HFFc6 (cell line): ENCODE measurements around the gene BACH2. TPM values are rescaled to one million over a fixed set of nuclear protein-coding genes. Genes with fewer than 3 reads are reported as not detected.

Experiments
- DNase-seq: peaks from one replicate; pipeline ENCODE4 v3.0.0-alpha.2; 2018
- H3K27ac Mint-ChIP-seq: 2 replicates; pipeline ENCODE4 v1.8.0; 2020; ENCODE audit warnings: mild to moderate bottlenecking, mixed read lengths
- H3K27me3 Mint-ChIP-seq: 2 replicates; pipeline ENCODE4 v1.8.0; 2021; ENCODE audit warnings: mild to moderate bottlenecking, moderate library complexity, mixed read lengths; ENCODE audit not compliant: insufficient read depth
- H3K36me3 Mint-ChIP-seq: 2 replicates; pipeline ENCODE4 v1.8.0; 2021; ENCODE audit warnings: low read depth, mixed read lengths
- H3K4me1 Mint-ChIP-seq: 2 replicates; pipeline ENCODE4 v1.8.0; 2020; ENCODE audit warnings: low read depth, mixed read lengths
- H3K4me3 Mint-ChIP-seq: 2 replicates; pipeline ENCODE4 v1.8.0; 2020; ENCODE audit warnings: mild to moderate bottlenecking, moderate library complexity, mixed read lengths
- H3K9me3 Mint-ChIP-seq: 2 replicates; pipeline ENCODE4 v1.8.0; 2020; ENCODE audit warnings: mild to moderate bottlenecking, mixed read lengths
- CTCF ChIP-seq: fragments of 200-600 bp; sonication (generic); IDR thresholded peaks from 2 replicates; pipeline ENCODE4 v1.5.0; 2021; ENCODE audit warnings: antibody characterized with exemption, mild to moderate bottlenecking
- total RNA-seq, 6 experiments: library from RNA; stranded (reverse); fragmentation: NEBNext Ultra II Directional; extraction: Animal tissue kit (Norgen Biotek cat#: 25700); gene quantifications; 2 replicates in 1 of 6; 3 replicates in 5 of 6; pipeline ENCODE4 v1.2.3, GENCODE V29; 2021

The BACH2 gene
- total RNA-seq, 6 experiments from 2014 or later, result not detected

DNA sequence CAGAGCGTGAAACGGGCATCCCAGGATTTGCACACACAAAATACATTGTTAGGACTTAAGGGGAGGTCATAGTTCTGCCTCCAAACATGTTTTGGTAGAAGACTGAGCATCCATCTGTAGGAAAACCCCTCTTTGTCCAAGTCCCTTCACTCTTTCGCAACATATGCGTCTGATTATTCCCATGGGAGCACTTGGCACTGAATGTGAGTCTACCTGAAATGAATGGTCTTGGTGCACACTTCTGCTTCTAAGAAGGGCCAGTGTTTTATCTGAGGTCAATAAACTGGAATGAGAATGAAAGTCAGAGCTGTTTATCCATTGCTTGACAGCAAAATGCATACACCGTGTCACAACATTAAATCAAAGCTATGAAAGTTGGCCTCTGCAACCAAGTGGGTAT lies 369.4 kb downstream of the BACH2 start:
- Mint-ChIP-seq H3K4me3 (no peak overlapping the region), H3K27ac (no peak overlapping the region), H3K27me3 (peaks cover 10% of the 10 kb centered on the region), H3K4me1 (peaks cover 16% of the 10 kb centered on the region), H3K36me3 (no peaks in the 10 kb centered on the region), H3K9me3 (no peaks in the 10 kb centered on the region)
- TF ChIP-seq CTCF, result no peak
- no peak for DNase-seq

GRCh38 chr6:89925826-89926225 lies 370.8 kb downstream of the BACH2 start:
- no peak for DNase-seq
- Mint-ChIP-seq H3K36me3 (no peaks in the 10 kb centered on the region), H3K27me3 (peaks cover 10% of the 10 kb centered on the region), H3K27ac (no peak overlapping the region), H3K4me3 (no peak overlapping the region), H3K4me1 (peaks cover 16% of the 10 kb centered on the region), H3K9me3 (no peaks in the 10 kb centered on the region)
- TF ChIP-seq CTCF, result no peak

GRCh38 chr6:89924231-89924630 lies 372.4 kb downstream of the BACH2 start:
- H3K36me3 Mint-ChIP-seq, result no peaks in the 10 kb centered on the region
- H3K4me1 Mint-ChIP-seq, result peaks cover 10% of the 10 kb centered on the region

GRCh38 chr6:89921691-89922090 lies 375.0 kb downstream of the BACH2 start:
- no peak for TF ChIP-seq CTCF
- Mint-ChIP-seq H3K36me3 (no peaks in the 10 kb centered on the region), H3K4me1 (no peaks in the 10 kb centered on the region), H3K9me3 (no peaks in the 10 kb centered on the region; the same call in 1 of the 2 replicates), H3K27ac (no peak overlapping the region), H3K27me3 (peaks cover 12% of the 10 kb centered on the region), H3K4me3 (no peak overlapping the region)
- no peak for DNase-seq

More at GRCh38 chr6:89924231-89924630, 372.4 kb downstream of the BACH2 start:
- no peak for TF ChIP-seq CTCF
- H3K9me3 Mint-ChIP-seq, result no peaks in the 10 kb centered on the region
- peaks cover 10% of the 10 kb centered on the region for H3K27me3 Mint-ChIP-seq
- DNase-seq, result no peak
- no peak overlapping the region for H3K27ac Mint-ChIP-seq
- no peak overlapping the region for H3K4me3 Mint-ChIP-seq

- no peaks in the 10 kb centered on the region for H3K4me1 Mint-ChIP-seq
- H3K36me3 Mint-ChIP-seq, result no peaks in the 10 kb centered on the region
- H3K27me3 Mint-ChIP-seq, result peaks cover 12% of the 10 kb centered on the region
- DNase-seq, result no peak
- no peaks in the 10 kb centered on the region; the same call in 1 of the 2 replicates for H3K9me3 Mint-ChIP-seq
- no peak overlapping the region for H3K4me3 Mint-ChIP-seq
- H3K27ac Mint-ChIP-seq, result no peak overlapping the region
- no peak for TF ChIP-seq CTCF
Observed at GRCh38 chr6:89921197-89921596, 375.4 kb downstream of the BACH2 start.
